ENCODE measurements around the gene EVL.

DNA sequence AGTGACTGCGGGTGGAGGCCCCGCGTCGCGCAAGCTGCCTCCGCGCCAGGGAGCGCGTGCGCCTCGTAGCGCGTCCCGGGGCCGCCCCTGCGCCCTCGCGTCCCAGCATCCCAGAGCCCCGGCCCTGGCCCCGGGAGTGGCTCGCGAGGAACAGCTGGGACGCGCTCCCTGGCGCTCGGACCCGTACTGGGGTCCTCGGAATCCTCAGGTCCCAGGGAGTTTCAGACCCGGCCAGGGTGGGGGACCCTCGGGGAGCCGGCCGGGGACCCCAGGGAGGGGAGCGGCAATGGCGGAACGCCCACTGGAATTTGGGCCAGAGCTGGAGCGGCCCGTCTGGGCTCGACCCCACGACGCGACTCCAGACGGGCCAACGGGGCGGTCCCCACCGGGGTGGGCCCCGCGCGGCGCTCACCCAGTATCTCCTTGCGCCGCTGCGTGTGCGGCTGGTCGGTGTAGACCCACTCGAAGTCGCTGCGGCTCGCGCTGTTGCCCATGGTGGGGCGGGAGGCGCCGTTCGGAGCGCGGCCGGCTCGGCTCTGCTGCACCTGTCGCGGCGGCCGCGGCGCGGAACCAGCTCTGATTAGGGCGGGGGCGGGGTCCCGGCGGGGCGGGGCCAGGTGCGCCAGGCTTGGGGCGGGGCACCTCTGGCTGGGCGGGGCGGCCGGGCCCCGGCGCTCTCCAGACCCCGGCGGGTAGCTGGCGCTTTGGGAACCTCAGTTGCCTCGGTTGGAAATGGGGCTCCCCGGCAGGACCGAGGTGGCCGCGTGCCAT is 94.1 kb downstream of the EVL start, which contains the start of gene DEGS2:
- TF ChIP-seq, protein P1, sequence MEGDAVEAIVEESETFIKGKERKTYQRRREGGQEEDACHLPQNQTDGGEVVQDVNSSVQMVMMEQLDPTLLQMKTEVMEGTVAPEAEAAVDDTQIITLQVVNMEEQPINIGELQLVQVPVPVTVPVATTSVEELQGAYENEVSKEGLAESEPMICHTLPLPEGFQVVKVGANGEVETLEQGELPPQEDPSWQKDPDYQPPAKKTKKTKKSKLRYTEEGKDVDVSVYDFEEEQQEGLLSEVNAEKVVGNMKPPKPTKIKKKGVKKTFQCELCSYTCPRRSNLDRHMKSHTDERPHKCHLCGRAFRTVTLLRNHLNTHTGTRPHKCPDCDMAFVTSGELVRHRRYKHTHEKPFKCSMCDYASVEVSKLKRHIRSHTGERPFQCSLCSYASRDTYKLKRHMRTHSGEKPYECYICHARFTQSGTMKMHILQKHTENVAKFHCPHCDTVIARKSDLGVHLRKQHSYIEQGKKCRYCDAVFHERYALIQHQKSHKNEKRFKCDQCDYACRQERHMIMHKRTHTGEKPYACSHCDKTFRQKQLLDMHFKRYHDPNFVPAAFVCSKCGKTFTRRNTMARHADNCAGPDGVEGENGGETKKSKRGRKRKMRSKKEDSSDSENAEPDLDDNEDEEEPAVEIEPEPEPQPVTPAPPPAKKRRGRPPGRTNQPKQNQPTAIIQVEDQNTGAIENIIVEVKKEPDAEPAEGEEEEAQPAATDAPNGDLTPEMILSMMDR (conservative IDR thresholded peaks at IDR 0.05; ENCODE audit: low read length), result no peak
- TF ChIP-seq EZH2phosphoT487 (IDR thresholded peaks at IDR 0.05; ENCODE audit: borderline replicate concordance, low read depth, low read length), result no peak
